Fibroblast of pulmonary artery (primary cell): ENCODE data around the gene TMPRSS7.
A peak's percentile ranks its signal among the peaks of the same experiment; 100 is the strongest.

Experiments used
- DNase-seq: peaks from one replicate; pipeline ENCODE4 v3.0.0-alpha.2; 2010; ENCODE audit warnings: low read depth
- H3K4me3 ChIP-seq: replicated peaks from 2 replicates; pipeline ENCODE4 v1.5.1; 2011; ENCODE audit warnings: low read depth, mild to moderate bottlenecking, control low read depth, low read length, moderate library complexity
- TF ChIP-seq, protein P1 (sequence below): IDR thresholded peaks from 2 replicates; pipeline ENCODE4 v1.5.1; 2011; ENCODE audit warnings: mild to moderate bottlenecking, control low read depth, low read length, inconsistent platforms; ENCODE audit errors: missing control alignments

TMPRSS7 gene, protein sequence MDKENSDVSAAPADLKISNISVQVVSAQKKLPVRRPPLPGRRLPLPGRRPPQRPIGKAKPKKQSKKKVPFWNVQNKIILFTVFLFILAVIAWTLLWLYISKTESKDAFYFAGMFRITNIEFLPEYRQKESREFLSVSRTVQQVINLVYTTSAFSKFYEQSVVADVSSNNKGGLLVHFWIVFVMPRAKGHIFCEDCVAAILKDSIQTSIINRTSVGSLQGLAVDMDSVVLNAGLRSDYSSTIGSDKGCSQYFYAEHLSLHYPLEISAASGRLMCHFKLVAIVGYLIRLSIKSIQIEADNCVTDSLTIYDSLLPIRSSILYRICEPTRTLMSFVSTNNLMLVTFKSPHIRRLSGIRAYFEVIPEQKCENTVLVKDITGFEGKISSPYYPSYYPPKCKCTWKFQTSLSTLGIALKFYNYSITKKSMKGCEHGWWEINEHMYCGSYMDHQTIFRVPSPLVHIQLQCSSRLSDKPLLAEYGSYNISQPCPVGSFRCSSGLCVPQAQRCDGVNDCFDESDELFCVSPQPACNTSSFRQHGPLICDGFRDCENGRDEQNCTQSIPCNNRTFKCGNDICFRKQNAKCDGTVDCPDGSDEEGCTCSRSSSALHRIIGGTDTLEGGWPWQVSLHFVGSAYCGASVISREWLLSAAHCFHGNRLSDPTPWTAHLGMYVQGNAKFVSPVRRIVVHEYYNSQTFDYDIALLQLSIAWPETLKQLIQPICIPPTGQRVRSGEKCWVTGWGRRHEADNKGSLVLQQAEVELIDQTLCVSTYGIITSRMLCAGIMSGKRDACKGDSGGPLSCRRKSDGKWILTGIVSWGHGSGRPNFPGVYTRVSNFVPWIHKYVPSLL

DNA sequence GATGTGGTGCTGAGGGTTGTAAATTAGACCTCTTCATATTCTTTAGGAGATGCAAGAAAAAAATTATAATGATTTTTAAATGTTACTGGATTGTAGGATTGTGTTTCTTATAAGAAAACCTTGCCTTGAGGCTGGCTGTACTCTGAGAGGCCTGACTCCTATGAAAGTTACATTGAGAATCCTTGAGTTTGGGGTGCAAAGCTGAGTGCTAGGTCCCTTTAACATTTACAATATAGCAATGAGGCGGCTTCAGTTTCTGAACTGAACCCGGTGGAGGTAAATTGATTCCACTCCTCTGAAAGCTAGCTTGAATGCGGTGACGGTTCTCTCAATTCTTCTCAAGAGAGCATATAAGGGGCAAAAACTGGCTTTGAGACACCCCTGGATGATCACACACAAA is at the start of gene TMPRSS7:
Gene TMPRSS7, plus strand, starts transcription at position 301 of the 400 bp plus-strand sequence. CDS start 110 bp downstream, outside the sequence.
- DNase-seq: no peak
- TF ChIP-seq, protein P1, sequence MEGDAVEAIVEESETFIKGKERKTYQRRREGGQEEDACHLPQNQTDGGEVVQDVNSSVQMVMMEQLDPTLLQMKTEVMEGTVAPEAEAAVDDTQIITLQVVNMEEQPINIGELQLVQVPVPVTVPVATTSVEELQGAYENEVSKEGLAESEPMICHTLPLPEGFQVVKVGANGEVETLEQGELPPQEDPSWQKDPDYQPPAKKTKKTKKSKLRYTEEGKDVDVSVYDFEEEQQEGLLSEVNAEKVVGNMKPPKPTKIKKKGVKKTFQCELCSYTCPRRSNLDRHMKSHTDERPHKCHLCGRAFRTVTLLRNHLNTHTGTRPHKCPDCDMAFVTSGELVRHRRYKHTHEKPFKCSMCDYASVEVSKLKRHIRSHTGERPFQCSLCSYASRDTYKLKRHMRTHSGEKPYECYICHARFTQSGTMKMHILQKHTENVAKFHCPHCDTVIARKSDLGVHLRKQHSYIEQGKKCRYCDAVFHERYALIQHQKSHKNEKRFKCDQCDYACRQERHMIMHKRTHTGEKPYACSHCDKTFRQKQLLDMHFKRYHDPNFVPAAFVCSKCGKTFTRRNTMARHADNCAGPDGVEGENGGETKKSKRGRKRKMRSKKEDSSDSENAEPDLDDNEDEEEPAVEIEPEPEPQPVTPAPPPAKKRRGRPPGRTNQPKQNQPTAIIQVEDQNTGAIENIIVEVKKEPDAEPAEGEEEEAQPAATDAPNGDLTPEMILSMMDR: no peak
- H3K4me3 ChIP-seq: no peak within 1 kb of the TSS

DNA sequence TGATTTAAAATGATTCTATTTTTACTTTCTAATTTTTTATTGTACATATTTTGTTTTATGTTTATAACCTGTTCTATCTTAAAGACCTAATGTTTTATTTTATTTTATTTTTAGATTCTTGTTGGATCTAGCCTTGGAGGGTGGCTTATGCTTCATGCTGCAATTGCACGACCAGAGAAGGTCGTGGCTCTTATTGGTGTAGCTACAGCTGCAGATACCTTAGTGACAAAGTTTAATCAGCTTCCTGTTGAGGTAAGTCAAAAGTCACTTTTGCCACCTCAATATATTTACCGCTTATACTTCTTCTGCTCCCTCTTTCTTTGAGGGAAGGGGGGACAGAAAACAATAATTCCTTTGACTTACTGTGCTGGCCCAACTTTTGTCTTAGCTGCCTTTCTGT is 47.7 kb upstream of the TMPRSS7 start:
- H3K4me3 ChIP-seq: no peak overlapping the region
- no peak for DNase-seq
- TF ChIP-seq, protein P1: no peak

- DNase-seq: peak; percentile 84
- TF ChIP-seq, protein P1: peak; percentile 87
These were observed 45.4 kb upstream of the TMPRSS7 start for GRCh38 chr3:111989061-111989678.

GRCh38 chr3:111993038-111993437 is 41.5 kb upstream of the TMPRSS7 start:
- TF ChIP-seq, protein P1: no peak
- no peak overlapping the region for H3K4me3 ChIP-seq
- no peak for DNase-seq

More at GRCh38 chr3:111989061-111989678, 45.4 kb upstream of the TMPRSS7 start:
- H3K4me3 ChIP-seq: no peak overlapping the region

- H3K4me3 ChIP-seq: peak within 1 kb of the TSS; percentile 44
- DNase-seq: no peak
- TF ChIP-seq, protein P1: no peak
These were observed 35.7 kb upstream of the TMPRSS7 start, which contains the start of gene TAGLN3 for GRCh38 chr3:111998636-111999483. Gene TAGLN3, plus strand, starts transcription at chr3:111998922. Its CDS starts 501 bp downstream, at chr3:111999423.
